Activated CD8-positive, alpha-beta T cell treated with anti-CD3 and anti-CD28 coated beads for 36 hours (primary cell): Measurements from ENCODE around the gene ETS1. TPM values are rescaled to one million over a fixed set of nuclear protein-coding genes. Genes with fewer than 3 reads are reported as not detected.

Source experiments
- ATAC-seq: fragments of 200-7000 bp; cut with Tn5 transposase; one replicate; pipeline ENCODE4 v1.10.0; 2021; ENCODE audit warnings: mild to moderate bottlenecking, moderate library complexity
- CTCF ChIA-PET: fragments of 350-600 bp; sonication (Branson Sonifier 250); formaldehyde crosslinking; loops from one replicate; lab custom pipeline; 2021; ENCODE audit warnings: antibody characterized with exemption; lab: Charles Lee
- POLR2A ChIA-PET: fragments of 350-600 bp; sonication (Branson Sonifier 250); formaldehyde crosslinking; loops from one replicate; lab custom pipeline; 2021; ENCODE audit warnings: antibody characterized with exemption; lab: Charles Lee
- DNase-seq: peaks from one replicate; pipeline ENCODE4 v3.0.0-alpha.2; 2020
- H3K27ac Mint-ChIP-seq: one replicate; pipeline ENCODE4 v1.8.0; 2021; ENCODE audit warnings: mild to moderate bottlenecking, mixed read lengths
- H3K27me3 Mint-ChIP-seq: one replicate; pipeline ENCODE4 v1.8.0; 2021; ENCODE audit warnings: mixed read lengths
- H3K36me3 Mint-ChIP-seq: one replicate; pipeline ENCODE4 v1.8.0; 2021; ENCODE audit warnings: low read depth, mixed read lengths
- H3K4me1 Mint-ChIP-seq: one replicate; pipeline ENCODE4 v1.8.0; 2021; ENCODE audit warnings: low read depth, mixed read lengths
- H3K4me3 Mint-ChIP-seq: one replicate; pipeline ENCODE4 v1.8.0; 2021; ENCODE audit warnings: mild to moderate bottlenecking, moderate library complexity, mixed read lengths
- H3K9me3 Mint-ChIP-seq: one replicate; pipeline ENCODE4 v1.8.0; 2021; ENCODE audit warnings: mixed read lengths
- intact Hi-C: fragments of 100-400 bp; cut with micrococcal nuclease; formaldehyde crosslinking; loops from one replicate; pipeline ENCODE4 v1.10.0; 2022
- total RNA-seq, 2 experiments: library from RNA; stranded (reverse); gene quantifications; one replicate each; pipeline ENCODE4 v1.2.3, GENCODE V29; 2021
- TF ChIP-seq, protein P1 (sequence below): fragments of 200-600 bp; IDR thresholded peaks from one replicate; pipeline ENCODE4 v1.8.0; 2022; ENCODE audit warnings: antibody characterized with exemption, mild to moderate bottlenecking

ETS1 gene
- total RNA-seq, 2 experiments from 2014 or later: 527 to 532 TPM

GRCh38 chr11:128589998-128590397 is 2.6 kb upstream of the ETS1 start:
- DNase-seq: no peak
- CTCF ChIA-PET: no interaction called here

GRCh38 chr11:128588093-128588492 is 735 bp upstream of the ETS1 start:
- ChIA-PET CTCF (interaction anchor here (0.9 to 2.5 kb wide), 4 partner anchors 10 to 42 kb away, joined by 3 to 6 read pairs (median 4); no protein-coding TSS in a partner anchor), POLR2A (interaction anchor here (1.0 kb wide), 1 partner anchor 29 kb away, joined by 3 read pairs; no protein-coding TSS in a partner anchor)
- TF ChIP-seq, protein P1, sequence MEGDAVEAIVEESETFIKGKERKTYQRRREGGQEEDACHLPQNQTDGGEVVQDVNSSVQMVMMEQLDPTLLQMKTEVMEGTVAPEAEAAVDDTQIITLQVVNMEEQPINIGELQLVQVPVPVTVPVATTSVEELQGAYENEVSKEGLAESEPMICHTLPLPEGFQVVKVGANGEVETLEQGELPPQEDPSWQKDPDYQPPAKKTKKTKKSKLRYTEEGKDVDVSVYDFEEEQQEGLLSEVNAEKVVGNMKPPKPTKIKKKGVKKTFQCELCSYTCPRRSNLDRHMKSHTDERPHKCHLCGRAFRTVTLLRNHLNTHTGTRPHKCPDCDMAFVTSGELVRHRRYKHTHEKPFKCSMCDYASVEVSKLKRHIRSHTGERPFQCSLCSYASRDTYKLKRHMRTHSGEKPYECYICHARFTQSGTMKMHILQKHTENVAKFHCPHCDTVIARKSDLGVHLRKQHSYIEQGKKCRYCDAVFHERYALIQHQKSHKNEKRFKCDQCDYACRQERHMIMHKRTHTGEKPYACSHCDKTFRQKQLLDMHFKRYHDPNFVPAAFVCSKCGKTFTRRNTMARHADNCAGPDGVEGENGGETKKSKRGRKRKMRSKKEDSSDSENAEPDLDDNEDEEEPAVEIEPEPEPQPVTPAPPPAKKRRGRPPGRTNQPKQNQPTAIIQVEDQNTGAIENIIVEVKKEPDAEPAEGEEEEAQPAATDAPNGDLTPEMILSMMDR: no peak
- Mint-ChIP-seq H3K9me3 (peaks cover 4% of the 10 kb centered on the region), H3K27ac (no peak overlapping the region), H3K4me3 (no peak overlapping the region), H3K4me1 (peaks cover 7% of the 10 kb centered on the region), H3K27me3 (no peaks in the 10 kb centered on the region), H3K36me3 (no peaks in the 10 kb centered on the region)
- DNase-seq (no peak), ATAC-seq (no peak)
- intact Hi-C loops: no loop called here

More at GRCh38 chr11:128589998-128590397, 2.6 kb upstream of the ETS1 start:
- POLR2A ChIA-PET: no interaction called here
- intact Hi-C loops: no loop called here
- no peak overlapping the region for H3K4me3 Mint-ChIP-seq
- H3K27me3 Mint-ChIP-seq: no peaks in the 10 kb centered on the region
- H3K9me3 Mint-ChIP-seq: peaks cover 4% of the 10 kb centered on the region
- H3K27ac Mint-ChIP-seq: no peak overlapping the region
- H3K4me1 Mint-ChIP-seq: peaks cover 8% of the 10 kb centered on the region
- H3K36me3 Mint-ChIP-seq: no peaks in the 10 kb centered on the region
- TF ChIP-seq, protein P1: no peak
- ATAC-seq: no peak

GRCh38 chr11:128586689-128587088 is 669 bp downstream of the ETS1 start:
- Mint-ChIP-seq H3K4me3 (no peak overlapping the region), H3K27me3 (no peaks in the 10 kb centered on the region), H3K9me3 (peaks cover 4% of the 10 kb centered on the region), H3K4me1 (peaks cover 18% of the 10 kb centered on the region), H3K27ac (no peak overlapping the region), H3K36me3 (no peaks in the 10 kb centered on the region)
- no peak for ATAC-seq
- POLR2A ChIA-PET: no interaction called here
- TF ChIP-seq, protein P1: no peak
- no peak for DNase-seq
- intact Hi-C loops: no loop called here
- CTCF ChIA-PET: interaction anchor here (1.2 to 2.5 kb wide), 2 partner anchors 21 to 32 kb away, joined by 3 to 6 read pairs; no protein-coding TSS in a partner anchor

DNA sequence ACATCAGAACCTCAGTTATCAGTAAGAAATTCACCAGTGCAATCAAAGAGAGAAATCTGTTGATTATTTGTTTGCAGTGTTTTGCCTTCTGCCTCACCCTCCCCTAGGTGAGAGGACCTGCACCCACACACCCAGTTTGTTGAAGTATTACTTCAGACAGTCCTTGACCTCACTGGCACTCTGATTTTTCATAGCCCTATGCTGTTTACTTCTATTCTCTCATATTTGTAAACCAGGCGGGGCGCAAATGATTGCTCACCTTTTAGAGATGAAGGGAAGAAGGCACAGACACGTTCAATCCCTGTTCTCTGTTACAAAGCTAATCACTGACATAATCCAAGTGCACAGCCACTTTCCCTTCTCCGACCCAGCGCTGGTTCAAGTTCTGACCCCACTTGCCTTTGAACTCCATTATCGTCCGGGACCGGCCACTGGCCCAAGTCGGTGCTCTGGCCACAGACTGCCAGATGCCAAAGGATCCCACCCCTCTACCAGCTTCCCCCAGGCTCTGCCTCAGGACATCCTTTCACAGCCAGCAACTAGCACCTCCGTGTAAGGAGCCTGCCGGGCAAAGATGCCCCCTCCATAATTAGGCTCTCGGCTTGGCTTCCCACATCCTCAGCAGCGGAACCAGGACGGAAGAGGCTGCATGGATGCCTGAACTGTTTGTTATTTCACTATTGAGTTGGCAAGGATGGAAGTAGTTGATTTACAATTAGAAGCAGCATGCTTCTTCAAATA is 1.7 kb downstream of the ETS1 start:
- TF ChIP-seq, protein P1: no peak
- no peak overlapping the region for H3K27ac Mint-ChIP-seq
- peaks cover 4% of the 10 kb centered on the region for H3K9me3 Mint-ChIP-seq
- H3K4me1 Mint-ChIP-seq: peaks cover 28% of the 10 kb centered on the region
- ChIA-PET CTCF (interaction anchor here (1.2 kb wide), 1 partner anchor 22 kb away, joined by 3 read pairs; no protein-coding TSS in a partner anchor), POLR2A (interaction anchor here (1.1 kb wide), 1 partner anchor 22 kb away, joined by 3 read pairs; no protein-coding TSS in a partner anchor)
- DNase-seq (no peak), ATAC-seq (no peak)
- H3K27me3 Mint-ChIP-seq: no peaks in the 10 kb centered on the region
- no peaks in the 10 kb centered on the region for H3K36me3 Mint-ChIP-seq
- intact Hi-C loops: no loop called here
- no peak overlapping the region for H3K4me3 Mint-ChIP-seq

DNA sequence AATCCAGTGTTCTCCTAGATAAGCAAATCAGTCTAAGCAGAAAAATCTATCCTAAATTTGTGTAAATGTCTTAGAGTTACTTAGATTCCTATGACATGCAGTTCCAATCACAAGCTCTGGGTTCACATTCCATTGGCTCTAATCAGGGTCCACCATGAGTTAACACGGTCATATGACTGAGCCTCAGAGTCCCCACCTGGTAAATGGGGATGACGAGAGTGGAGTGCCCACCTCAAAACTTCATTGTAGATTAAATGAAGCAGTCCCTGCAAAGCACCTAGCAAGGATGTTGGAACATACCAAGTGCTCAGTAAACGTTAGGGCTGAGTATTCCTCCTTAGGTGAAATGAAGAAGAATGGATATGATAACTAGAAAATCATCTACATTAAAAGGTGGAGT is 3.1 kb downstream of the ETS1 start:
- Mint-ChIP-seq H3K9me3 (no peaks in the 10 kb centered on the region), H3K27me3 (no peaks in the 10 kb centered on the region), H3K4me3 (no peak overlapping the region), H3K27ac (no peak overlapping the region), H3K4me1 (peaks cover 42% of the 10 kb centered on the region), H3K36me3 (no peaks in the 10 kb centered on the region)
- TF ChIP-seq, protein P1: no peak
- ATAC-seq (no peak), DNase-seq (no peak)
- ChIA-PET CTCF (interaction anchor here (0.6 to 1.3 kb wide), 3 partner anchors 19 to 59 kb away, joined by 3 to 4 read pairs (median 3); no protein-coding TSS in a partner anchor), POLR2A (interaction anchor here (1.4 to 1.9 kb wide), 2 partner anchors 11 to 59 kb away, joined by 4 read pairs; no protein-coding TSS in a partner anchor)
- intact Hi-C loops: loop anchor here (5.0 kb wide), 1 partner anchor 57 kb away; no protein-coding TSS in a partner anchor
